Measurements from ENCODE around the gene TULP4.
"Not testable (repeated sequence)": the region's sequence is repeated elsewhere in the genome, so short reads cannot be mapped to it uniquely, and the experiment has no call there.

The TULP4 gene

DNA sequence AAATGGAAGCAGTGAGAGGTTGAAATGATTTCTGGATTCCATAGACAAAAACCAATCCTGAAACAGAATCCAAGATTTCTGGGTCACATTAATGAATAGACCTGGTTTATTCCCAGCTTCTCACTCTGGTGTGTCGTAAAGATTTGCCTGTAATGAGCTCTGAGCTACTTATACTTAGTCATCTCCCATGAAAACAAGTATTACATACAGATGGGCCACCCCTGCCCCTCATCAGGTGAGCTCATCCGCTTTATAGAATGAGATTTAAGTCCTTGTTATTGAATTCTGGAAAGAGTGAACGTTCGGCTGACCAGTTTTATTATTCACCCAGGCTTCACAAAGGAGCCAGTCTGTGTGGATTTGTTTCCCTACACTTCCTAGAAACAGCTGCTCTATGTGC, 200.5 kb downstream of the TULP4 start:
- no peak for DNase-seq

DNA sequence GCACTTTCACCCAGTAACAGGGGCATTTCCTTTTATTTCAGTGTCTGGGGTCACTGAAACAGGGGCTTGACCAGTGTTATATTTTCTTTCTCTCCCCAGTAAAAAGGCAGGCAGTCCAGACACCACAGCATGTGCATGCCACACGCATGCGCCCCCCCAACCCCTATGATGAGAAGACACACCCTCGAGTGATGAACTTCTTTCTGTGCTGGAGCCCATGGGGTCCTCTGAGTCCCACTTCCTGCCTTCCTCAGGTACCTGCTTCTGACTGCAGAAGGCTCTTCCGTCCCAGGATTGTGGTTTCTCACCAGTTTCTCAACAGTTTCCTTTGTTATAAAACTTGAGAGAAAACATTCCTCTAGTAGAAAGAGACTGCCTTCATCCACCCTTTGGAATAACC, 201.9 kb downstream of the TULP4 start:
- DNase-seq = no peak

GRCh38 chr6:158514991-158515390, 202.7 kb downstream of the TULP4 start:
- no peak for DNase-seq

DNA sequence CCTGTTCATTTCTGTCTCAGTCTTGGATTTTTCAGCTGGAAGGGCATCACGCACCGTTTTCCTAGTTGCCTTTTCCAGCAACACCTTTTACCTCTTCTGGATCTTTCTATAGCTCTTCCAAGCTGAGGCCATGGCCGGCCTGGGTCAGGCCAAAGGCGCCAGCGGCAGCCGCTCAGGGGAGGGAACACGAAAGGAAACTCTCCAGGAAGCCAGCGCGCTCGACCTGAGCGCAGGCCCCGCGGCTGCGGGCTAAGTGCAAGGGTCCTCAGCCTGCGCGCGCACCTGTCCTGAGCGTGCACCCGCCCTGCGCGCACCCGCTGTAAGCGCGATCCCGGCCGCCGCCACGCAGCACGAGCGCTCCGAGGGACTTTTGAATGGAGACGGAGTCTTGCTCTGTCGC, 203.8 kb downstream of the TULP4 start:
- no peak for DNase-seq

GRCh38 chr6:158517038-158517437, 204.8 kb downstream of the TULP4 start:
- no peak for DNase-seq

- DNase-seq = no peak
Observed at GRCh38 chr6:158517581-158517980, 205.3 kb downstream of the TULP4 start.

DNA sequence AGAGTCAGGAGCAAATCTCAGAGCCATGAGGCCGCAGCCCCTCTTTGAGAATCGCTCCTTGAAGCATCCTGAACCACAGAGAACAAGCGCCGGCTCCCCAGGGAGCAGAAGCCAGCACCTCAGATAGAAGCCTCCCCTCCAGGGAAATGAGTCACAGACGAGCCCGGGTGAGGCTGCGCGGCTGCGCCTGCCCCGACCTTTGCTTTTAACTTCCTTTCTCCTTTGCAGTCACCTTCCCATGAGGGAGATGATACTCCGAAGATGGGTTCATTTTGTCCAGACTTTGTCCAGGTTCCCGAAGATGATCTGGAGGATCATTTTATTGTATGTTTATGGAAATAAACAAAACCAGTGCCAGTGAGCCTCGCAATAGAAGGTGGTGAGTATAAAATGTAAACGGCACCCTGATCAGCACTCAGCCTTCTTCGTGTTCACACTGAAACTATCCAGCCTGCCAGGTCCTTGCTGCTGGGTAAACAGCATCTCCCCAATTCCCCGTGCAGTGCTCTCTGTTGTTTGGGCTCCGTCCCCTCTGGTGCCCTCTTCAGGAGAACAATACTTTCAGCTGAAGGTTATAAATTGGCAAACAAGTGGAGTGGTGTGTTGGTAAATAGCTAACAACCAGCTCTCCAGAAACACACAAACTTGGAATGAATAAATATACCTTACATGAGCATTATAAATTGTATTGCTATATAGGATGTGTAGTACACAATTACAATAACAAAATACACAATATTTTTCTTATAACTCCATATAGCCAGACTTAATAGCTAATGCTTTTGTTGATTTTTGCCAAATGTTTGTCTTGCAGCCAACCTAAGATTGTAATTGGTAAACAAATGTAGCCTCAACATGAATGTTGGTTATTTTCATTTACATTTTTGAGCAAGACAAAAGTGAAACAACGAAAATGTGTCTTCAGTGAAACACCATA, 206.2 kb downstream of the TULP4 start:
- peak; percentile 40 for DNase-seq

DNA sequence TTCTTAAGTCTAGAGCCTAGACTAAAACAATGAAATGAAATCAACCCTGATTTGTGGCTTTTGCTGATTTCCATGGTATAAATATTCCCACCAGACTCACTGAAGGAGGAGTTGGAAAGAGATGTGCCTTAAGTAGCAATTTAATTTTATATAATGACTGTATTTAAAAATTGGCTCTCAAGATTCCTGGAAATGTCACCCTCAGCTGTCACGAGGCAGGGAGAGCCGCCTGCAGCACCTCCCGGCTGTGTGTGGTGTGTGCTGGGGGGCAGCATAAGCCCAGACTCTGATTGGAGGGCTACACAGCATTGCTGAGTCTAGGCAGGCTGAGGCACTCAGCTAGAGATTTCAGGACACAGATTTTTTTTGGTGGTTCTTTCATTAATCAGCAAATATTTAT, 207.0 kb downstream of the TULP4 start:
- no peak for DNase-seq

GRCh38 chr6:158519761-158520160, 207.5 kb downstream of the TULP4 start:
- no peak for DNase-seq

GRCh38 chr6:158520975-158521374, 208.7 kb downstream of the TULP4 start:
- DNase-seq = not testable (repeated sequence)

- DNase-seq = no peak
Observed at GRCh38 chr6:158521759-158522158, 209.5 kb downstream of the TULP4 start.

GRCh38 chr6:158522616-158523015, 210.4 kb downstream of the TULP4 start:
- DNase-seq = no peak

- DNase-seq = no peak
Observed at GRCh38 chr6:158524311-158524710, 212.0 kb downstream of the TULP4 start.

DNA sequence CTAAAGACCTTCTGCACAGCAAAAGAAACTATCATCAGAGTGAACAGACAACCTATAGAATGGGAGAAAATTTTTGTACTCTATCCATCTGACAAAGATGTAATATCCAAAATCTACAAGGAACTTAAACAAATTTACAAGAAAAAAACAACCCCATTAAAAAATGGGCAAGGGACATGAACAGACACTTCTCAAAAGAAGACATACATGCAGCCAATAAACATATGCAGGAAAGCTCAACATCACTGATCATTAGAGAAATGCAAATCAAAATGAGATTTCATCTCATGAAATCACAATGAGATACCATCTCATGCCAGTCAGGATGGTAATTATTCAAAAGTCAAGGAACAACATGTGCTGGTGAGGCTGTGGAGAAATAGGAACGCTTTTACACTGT, 215.6 kb downstream of the TULP4 start:
- DNase-seq = not testable (repeated sequence)

- DNase-seq = no peak
Observed at GRCh38 chr6:158528826-158529225, 216.6 kb downstream of the TULP4 start.

DNA sequence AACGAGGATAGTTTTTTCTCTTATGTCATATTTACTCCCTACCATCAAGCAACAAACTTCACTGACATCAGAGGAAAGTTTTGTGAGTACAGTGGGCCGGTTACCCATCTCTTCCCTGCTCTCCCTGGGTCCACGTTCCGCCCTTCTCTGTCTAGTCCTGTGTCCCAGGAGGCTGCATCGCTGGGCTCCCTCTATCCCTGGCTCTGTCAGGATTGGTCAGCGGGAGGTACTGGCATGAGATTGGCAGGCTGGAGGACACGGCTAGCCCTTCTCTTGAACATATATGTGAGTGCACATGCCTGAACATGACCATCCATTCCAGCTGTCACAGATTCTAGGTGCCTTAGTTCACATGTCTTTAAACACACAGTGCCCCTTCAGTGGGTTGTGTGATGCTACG, 217.4 kb downstream of the TULP4 start:
- DNase-seq = no peak

DNA sequence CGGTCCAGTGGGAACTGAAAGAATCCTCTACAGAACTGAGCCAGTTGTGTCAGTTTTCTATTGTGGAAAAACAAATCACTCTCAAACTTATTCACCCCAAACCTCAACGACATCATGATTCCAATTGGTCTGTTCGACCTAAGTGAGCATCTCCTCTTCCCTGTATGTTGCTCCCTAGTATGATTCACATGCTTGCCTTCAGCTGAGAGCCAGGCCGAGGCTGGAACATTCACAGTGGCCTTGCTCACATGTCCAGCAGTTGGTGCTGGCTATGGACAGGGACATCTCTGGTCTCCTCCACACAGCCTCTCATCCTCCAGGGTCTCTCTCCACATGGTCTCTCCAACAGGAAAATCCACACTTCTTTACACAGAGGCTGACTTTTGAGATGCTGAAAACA, 219.3 kb downstream of the TULP4 start:
- no peak for DNase-seq

DNA sequence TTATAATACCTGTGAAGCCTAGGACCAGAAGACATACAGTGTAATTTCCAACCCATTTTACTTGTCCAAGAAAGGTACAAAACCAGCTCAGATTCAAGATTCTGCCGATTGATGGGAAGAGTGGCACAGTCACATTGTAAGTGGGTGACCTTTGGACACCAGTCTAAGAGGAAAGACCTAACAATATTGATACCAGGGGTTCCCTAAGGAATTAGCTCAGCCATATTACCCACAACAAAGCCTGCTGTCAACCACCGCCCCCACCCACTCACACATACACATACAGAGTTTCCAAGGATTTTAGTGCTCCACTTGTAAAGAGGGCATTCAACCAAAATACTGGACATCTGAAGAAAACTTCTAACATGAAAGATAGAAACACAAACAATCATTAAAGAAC, 219.7 kb downstream of the TULP4 start:
- no peak for DNase-seq

DNA sequence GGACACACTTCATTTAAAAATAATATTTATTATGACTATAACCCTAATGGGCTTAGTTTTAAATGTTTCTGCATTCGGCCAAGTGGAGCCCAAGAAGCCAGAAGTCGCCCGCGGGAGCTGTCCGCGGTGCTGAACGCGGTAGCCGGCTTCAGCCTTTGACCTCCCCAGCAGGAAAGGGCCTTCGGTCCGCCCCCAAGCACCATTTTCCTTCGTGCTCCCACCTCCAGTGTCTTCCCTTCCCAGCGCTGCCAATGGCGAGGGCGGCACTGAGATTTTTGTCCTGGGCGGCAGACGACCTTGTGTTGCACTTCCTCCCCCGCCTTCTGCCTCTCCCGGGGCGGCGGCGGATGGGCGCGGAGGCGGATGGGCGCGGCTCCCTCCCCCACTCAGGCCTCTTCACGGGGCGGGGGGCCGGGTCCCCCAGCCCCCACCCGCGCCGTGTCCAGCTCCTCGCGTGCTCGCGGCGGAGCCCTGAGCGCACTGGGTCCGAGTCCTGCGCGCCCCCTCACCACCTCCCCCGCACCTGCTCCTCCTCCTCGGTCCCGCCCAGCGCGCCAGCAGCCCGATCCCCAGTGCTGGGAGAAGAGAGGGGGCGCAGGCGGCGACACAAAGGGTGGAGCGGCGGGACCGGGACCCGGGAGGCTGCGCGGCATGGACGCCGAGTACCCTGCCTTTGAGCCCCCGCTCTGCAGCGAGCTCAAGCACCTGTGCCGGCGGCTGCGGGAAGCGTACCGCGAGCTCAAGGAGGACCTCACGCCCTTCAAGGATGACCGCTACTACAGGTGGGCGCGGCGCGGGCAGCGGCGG, 224.0 kb downstream of the TULP4 start:
- peak; percentile 55 for DNase-seq

DNA sequence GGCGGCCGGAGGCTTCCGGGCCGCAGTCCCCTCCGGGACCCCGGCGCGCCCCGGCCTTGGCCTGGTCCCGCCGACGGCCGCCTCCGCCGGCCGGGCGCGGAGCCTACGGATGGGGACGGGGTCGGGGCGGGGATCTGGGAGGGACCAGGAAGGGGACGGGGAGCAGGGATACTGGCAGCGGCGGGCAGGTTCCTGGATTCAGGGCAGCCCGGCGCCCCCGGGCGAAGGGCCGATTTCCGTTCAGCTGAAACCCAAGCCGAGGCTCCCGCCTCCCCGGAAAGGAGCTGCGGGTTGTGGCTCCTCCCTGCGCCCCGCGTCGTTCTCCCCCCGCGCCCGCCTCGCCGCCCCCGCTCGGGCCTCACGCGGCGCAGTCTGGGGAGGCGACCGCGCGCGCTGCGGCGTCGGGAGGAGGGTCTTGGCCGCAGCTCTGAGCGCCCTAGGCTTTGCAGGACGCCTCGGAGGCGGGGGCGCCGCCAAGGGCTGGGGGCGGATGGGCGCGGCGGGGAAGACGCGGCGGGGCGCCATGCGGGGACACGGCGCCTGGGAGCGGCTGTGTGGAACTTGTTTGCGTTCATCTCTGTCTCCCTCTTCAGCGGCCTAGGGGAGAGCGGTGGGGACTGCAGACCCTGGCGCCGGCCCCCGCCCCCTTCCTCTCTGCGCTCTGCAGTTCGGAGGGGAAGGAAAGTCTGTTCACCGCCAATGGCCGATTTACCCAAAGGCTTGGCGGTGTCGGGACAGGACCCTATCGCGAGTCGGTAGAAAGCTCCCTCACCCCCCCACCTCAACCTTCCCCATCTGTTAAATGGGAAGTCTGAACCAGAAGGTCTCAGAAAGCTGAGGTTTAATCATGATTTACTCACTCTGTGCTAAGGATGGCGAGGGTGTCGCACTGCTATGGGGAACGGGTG, 224.9 kb downstream of the TULP4 start:
- no peak for DNase-seq

DNA sequence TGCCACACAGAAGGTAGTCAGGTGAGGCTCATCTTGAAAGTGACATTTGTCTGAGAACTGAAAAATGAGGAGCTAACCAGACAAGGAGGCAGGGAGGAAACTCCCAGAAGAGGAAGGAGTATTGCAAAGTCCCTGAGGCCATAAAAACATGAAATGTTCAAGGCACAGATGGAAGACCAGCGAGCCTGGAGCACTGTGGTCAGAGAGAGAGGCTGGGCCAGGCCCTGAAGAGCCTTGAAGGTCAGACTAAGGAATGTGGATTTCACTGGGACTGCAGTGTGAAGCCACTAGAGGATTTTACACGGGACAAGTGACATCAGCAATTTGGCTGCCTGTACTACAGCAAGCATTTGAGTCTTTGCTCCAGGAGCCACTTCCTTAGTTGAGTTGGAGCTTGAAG, 226.5 kb downstream of the TULP4 start:
- no peak for DNase-seq

- DNase-seq = no peak
Observed at GRCh38 chr6:158539413-158539812, 227.1 kb downstream of the TULP4 start.

DNA sequence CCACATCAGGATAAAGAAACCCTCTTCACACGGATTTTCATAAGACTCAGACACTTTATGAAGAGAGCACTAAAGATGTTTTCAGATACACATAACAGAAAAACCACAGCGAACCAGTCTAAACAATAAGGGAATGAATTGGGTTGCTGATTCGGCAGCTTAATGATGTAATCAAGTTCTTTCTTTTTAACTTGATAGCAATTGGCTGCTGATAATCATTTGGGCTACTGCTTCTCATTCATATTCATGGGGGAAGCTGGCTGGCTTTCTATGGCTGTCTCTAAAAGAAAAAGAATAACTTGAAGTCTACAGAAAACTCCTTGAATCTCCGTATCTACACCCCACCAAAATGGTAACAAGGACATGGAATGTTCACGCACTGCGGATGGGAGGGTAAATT, 227.6 kb downstream of the TULP4 start:
- DNase-seq = no peak
